HK-2 (cell line): Measurements from ENCODE around the gene ITGB1.
"Not testable (repeated sequence)": the region's sequence is repeated elsewhere in the genome, so short reads cannot be mapped to it uniquely, and the experiment has no call there.

Experiments used
- DNase-seq: peaks from one replicate; pipeline ENCODE4 v3.0.0-alpha.2; 2018; ENCODE audit not compliant: unreplicated experiment

Gene ITGB1

GRCh38 chr10:32958085-32959005 lies at the start of gene ITGB1:
Gene ITGB1, minus strand, starts transcription at chr10:32958230. Its CDS starts 22,672 bp downstream, at chr10:32935558.
- peak; percentile 94 for DNase-seq

- DNase-seq, result no peak
Measured at GRCh38 chr10:33006342-33006887, 48.4 kb upstream of the ITGB1 start.

GRCh38 chr10:33005322-33006301 lies 47.6 kb upstream of the ITGB1 start:
- DNase-seq, result peak; percentile 84

- DNase-seq, result no peak
Measured at GRCh38 chr10:33001908-33002492, 44.0 kb upstream of the ITGB1 start.

- not testable (repeated sequence) for DNase-seq
Measured at GRCh38 chr10:32998060-32998581, 40.1 kb upstream of the ITGB1 start.

- no peak for DNase-seq
Measured at GRCh38 chr10:32995751-32996150, 37.7 kb upstream of the ITGB1 start.

GRCh38 chr10:32995066-32995622 lies 37.1 kb upstream of the ITGB1 start:
- DNase-seq, result no peak

GRCh38 chr10:32994632-32995031 lies 36.6 kb upstream of the ITGB1 start:
- DNase-seq, result not testable (repeated sequence)

- DNase-seq, result not testable (repeated sequence)
Measured at GRCh38 chr10:32992310-32992709, 34.3 kb upstream of the ITGB1 start.

- no peak for DNase-seq
Measured at GRCh38 chr10:32990811-32991210, 32.8 kb upstream of the ITGB1 start.

GRCh38 chr10:32988604-32989003 lies 30.6 kb upstream of the ITGB1 start:
- DNase-seq, result no peak

- DNase-seq, result no peak
Measured at GRCh38 chr10:32987172-32987571, 29.1 kb upstream of the ITGB1 start.

GRCh38 chr10:32985775-32986350 lies 27.8 kb upstream of the ITGB1 start:
- DNase-seq, result no peak

GRCh38 chr10:32985341-32985764 lies 27.3 kb upstream of the ITGB1 start:
- no peak for DNase-seq

GRCh38 chr10:32984003-32984600 lies 26.1 kb upstream of the ITGB1 start:
- DNase-seq, result no peak

GRCh38 chr10:32982911-32983909 lies 25.2 kb upstream of the ITGB1 start:
- DNase-seq, result peak; percentile 69

- peak; percentile 53 for DNase-seq
Measured at GRCh38 chr10:32982293-32982709, 24.3 kb upstream of the ITGB1 start.

GRCh38 chr10:32981760-32982159 lies 23.7 kb upstream of the ITGB1 start:
- no peak for DNase-seq
